NOMO-1 treated with DMSO at 0.1 percent for 48 hours (cell line): ENCODE results near the gene ACAD10.
A peak's percentile ranks its signal among the peaks of the same experiment; 100 is the strongest.

ENCODE experiments used
- DNase-seq: peaks from one replicate; lab custom pipeline; 2025; ENCODE audit not compliant: unreplicated experiment; lab: John Stamatoyannopoulos, UW

The ACAD10 gene

DNA sequence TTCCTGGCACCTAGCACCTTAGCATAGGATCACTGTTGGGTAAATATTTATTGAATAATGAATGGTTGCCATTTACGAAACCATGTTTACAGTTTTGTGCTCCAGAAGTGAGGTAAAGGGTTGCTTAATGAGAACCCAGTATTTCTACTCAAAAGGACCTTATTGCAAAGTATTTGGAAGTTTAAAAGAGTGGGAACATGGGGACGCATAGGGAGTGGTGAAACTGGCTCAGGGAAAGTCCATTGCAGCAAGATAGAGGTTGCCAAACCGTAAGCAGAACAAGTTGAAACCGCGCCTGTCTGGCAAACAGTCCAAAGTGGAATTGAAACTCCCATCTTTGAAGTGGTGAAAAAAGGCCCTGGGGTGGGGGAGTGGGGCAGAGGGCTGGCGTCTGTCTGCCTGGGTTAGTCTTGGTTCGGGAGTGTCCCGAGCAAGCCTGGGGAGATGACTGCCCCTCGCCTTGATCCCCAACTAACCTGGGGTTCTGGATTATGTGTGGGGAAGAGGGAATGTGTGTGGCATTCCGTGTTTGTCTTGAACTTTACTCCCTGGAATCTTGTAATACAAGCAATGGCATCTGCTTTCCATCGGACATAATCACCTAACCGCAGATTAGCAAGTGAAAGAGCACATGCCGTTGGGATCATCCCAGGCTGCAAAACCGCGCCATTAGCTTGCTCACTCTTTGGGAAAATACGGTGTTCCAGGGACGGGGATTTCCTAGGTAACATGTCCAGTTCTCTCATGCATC lies 88.1 kb downstream of the ACAD10 start:
- DNase-seq: peak; percentile 75

DNA sequence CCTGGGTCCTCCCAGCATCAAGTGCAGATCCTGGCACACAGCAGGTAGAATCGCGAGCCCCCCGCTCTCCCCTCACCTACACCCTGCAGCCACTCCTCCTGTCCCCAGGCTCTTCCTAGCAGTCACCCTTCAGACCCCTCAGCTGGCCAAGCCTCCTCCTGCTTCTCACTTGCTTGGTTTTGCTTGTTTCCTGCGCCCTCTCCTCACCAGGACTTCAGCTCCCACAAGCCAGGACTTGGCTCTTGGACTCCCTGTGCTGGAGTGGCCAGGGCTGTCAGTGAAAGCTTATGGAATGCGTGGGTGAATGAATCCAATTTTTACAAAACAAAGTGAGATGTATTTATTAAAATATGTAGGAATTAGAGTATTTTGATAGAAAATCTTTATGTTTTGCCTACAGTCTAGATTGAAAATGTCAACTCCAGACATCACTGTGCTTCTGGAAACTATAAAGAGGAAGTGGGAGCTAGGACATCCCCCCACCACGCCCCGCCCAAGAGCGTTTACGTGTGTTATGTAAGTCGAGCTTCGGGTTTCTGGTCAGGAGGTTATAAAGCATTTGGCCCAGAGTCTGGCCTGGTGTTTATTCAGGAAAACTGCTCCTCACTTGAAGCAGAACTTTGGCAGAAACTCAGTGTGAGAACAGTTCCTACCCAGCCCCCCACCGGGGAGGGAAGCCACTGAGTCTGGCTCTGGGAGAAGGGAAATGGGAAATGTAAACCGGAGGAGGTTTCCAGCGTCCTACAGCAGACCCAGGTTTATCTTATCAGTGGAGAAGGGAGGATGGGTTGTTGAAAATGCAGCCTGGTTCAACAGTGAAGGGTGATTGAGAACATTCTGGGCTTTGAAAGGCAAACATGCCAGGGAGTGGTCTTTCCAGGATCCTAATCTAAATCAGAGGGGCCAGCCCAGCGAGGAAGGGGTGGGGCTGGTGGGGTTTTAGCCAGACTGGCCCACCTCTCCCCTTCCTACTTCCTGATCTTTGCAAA lies 89.6 kb downstream of the ACAD10 start:
- peak; percentile 93 for DNase-seq

DNA sequence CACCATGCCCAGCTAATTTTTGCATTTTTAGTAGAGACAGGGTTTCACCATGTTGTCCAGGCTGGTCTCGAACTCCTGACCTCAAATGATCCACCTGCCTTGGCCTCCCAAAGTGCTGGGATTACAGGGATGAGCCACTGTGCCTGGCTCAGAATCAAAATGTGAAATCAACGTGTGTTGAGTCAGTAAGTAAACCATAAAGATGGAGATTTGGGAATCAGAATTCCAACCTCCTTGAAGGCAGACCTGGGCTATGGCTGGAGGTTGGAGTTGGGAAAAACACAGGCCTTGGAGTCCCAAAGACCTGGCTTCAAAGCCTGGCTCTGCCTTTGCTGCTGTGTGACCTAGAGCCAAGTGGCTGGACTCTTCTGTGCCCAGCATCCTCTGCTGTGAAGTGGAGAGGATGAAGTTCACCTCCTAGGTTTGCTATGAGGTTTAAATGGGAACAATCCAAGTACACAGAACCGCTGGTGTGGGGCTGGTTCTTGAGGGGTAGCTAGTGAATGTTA lies 91.0 kb downstream of the ACAD10 start:
- no peak for DNase-seq

DNA sequence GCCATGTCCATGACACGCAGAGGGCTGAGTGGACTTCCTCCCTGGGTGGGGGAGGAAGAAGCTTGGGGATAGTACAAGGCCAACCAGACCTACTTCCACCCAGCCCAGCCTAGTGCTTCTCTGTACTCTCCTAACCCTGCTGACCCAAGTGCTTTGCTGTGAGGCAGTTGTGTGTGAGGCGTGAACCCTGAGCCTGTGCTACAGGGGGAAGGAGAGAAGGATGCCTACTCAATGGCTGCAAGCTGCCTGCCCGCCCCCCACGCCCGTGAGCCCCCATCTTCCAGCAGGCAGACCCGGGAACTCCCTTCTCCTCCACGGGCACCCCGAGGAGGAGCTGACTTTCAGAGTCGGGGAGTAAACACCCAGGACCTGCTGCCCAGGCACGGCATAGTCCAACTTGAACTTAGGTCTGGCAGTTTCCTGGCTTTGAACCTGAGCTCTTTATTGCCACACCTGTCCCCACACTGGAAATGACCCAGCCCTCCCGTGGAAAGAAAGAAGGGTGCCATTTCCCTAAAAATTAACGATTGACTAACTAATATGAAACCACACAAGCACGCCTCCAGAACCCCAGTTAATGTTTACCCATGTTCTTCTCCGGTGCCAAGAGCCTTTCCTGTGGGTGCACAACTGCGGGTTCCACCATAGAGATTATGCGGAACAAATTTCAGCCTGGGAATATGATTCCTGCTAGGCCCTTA lies 91.6 kb downstream of the ACAD10 start:
- DNase-seq: peak; percentile 45

DNA sequence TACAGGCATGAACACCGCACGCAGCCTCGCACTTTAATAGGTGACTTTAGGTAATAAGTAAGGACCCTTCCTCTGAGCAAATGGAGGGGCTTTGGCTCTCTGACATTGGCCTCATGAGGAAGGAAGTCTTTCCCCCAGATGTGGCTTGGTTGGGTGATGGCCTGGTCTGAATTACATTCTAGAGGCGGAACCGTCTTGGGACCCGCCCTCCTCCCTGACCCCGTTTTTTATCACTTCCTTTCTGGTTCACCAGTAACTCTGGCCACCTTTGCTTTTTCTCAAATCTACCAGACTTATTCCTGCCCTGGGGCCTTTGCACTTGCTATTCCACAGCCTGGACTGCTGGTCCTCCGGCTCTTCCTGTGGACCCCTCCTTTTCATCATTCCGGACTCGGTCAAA lies 94.3 kb downstream of the ACAD10 start:
- no peak for DNase-seq

DNA sequence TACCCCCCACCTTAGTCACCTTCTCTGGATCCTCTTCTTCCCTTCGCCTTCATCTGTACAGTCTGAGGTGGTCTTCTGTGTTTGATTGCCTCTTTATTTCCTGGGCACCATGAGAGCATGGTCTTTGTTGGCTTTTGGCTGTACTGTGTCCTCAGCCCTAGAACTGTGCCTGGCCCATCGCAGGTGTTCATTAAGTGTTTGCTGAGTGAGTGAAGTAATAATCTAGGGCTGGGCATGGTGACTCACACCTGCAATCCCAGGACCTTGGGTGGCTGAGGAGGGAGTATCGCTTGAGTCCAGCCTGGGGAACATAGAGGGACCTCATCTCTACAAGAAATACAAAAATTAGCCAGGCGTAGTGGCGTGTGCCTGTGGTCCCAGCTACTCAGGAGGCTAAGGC lies 94.8 kb downstream of the ACAD10 start:
- no peak for DNase-seq

DNA sequence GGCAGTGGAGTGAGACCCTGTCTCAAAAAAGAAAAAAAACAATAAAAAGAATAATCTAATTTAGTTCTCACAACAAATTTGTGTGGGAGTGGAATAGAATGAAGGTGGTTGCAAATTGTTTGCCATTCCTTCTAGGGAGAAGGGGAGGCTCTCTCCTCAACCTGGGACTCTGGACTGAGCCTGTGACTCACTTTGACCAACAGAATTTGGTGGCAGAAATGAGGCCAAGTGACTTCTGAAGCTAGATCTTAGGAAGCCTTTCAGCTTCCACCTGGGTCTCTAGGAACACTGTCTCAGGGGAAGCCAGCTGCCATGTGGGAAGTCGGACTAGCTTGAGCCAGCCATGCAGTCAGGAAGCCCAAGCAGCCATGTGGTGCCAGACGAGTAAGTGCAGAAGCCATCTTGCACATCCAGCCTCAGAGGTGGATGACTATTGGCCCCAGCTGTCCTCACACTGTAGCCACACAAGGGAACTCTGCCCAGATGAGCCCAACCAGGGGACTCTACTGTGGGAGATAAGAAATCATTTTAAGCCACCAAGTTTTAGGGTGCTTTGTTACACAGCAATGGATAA lies 95.3 kb downstream of the ACAD10 start:
- DNase-seq: no peak

DNA sequence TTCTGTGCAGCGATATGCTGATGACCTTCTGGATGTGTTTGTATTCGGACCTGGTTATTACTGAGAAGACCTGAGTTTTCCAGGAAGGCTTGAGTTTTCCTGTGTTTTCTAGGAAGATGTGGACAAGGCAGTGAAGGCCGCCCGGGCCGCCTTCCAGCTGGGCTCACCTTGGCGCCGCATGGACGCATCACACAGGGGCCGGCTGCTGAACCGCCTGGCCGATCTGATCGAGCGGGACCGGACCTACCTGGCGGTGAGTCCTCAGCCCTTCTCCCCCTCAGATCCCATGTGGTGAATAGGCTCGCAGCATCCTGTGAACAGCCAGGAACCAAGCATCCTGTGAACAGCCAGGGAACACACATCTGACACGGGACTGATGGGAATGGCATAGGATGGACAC lies 97.2 kb downstream of the ACAD10 start:
- DNase-seq: no peak

DNA sequence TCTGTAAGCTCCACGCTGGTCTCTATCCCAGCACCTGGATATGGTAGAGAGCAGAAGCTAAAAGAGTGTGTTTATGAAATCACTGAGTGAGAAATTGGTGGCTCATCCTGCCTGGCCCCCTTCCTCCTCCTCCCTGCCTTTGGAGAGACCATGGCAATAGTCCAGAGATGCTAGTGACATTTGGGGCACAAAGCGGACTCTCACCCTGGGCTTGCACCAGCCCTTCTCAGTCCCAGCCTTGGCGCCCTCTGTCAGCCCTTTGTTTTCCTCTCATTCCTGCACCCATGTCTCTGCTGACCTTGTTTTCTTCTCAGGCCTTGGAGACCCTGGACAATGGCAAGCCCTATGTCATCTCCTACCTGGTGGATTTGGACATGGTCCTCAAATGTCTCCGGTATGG lies 99.1 kb downstream of the ACAD10 start:
- DNase-seq: no peak

DNA sequence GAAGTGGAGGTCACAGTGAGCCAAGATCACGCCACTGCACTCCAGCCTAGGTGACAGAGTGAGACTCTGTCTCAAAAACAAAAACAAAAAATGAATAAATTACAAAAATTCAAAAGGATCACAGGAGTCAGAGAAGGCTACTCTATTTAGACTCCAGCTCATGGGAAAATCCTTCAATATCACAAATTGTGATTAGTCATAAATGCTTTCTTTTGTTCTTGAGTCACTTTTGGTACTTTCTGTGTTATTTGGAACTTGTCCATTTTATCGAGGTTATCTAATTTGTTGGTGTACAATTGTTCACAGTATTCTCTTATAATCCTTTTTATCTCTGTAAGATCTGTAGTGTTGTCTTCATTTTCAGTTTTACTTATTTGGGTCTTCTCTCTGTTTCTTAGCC lies 99.8 kb downstream of the ACAD10 start:
- DNase-seq: no peak

DNA sequence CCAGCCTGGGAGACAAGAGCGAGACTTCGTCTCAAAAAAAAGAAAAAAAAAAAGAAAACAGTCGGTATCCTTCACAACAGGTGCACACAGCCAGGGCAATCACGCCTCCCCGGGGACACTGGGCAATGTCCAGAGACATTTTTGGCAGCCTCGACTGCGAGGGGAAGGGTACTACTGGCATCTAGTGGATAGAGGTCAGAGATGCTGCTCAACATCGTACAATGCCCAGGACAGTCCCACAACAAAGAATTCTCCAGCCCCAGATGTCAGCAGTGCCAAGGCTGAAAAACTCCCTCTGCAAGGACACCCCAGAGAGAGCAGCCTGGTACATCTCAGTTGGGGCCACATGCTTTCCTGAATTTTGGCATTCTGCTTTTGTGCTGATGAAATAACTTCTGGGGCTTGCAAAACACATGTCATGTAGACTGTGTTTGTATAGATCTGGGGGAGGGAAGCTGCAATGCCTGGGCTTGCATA lies 102.4 kb downstream of the ACAD10 start:
- peak; percentile 51 for DNase-seq

DNA sequence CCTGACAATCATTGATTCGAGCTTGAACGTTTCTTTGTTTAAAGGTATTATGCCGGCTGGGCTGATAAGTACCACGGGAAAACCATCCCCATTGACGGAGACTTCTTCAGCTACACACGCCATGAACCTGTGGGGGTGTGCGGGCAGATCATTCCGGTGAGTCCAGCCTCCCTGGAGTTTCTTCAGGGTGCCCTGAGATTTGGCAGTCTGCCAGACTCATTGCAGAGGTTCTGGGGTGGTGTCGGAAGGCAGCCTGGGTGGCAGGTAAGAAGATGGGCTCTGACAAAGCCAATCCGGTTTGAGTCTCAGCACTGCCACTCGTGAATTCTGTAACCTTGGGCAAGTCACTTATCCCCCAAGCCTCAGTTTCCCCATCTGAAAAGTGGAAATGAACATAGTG lies 103.9 kb downstream of the ACAD10 start:
- no peak for DNase-seq

DNA sequence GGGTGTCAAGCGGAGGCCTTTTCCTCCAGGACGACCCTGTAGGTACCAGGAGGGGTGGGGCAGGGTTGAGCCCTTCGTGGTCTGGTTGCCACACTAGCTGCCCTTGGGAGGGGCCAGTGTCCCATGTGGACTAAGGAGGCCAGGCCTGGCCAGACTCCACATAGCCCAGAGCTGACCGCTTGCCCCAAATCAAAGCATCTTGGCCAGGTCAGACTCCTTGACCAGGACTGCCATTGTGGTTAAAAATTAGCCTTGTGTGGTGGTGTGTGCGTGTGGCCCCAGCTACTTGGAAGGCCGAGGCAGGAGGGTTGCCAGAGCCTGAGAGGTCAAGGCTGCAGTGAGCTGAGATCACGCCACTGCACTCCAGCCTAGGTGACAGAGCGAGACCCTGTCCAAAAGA lies 105.7 kb downstream of the ACAD10 start:
- DNase-seq: no peak

DNA sequence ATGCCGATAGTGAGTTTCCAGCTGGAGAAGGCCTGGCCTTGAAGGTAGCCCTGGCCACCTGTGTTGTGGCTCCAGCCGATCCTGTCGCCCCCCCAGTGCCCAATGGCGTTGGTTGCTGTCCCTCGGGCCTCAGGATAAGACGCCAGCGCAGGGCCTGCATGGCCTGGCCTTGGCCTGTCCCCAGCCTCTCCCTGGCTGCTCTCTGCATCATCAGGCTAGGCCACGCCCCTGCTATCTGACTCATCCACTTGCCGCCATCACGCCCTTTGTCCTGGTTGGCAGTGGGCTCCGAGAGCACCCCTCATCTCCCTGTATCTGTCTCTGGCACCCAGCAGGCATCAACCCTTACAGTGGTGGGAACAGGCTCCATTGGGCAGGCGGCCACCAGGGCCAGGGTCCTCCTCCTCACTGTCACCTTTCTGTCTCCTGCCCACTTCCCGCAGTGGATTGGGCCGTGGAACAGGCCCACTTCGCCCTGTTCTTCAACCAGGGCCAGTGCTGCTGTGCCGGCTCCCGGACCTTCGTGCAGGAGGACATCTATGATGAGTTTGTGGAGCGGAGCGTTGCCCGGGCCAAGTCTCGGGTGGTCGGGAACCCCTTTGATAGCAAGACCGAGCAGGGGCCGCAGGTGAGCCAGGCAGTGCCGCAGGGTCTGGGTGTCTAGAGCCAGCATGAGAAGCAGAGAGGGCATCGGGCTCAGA lies 106.5 kb downstream of the ACAD10 start:
- DNase-seq: no peak

DNA sequence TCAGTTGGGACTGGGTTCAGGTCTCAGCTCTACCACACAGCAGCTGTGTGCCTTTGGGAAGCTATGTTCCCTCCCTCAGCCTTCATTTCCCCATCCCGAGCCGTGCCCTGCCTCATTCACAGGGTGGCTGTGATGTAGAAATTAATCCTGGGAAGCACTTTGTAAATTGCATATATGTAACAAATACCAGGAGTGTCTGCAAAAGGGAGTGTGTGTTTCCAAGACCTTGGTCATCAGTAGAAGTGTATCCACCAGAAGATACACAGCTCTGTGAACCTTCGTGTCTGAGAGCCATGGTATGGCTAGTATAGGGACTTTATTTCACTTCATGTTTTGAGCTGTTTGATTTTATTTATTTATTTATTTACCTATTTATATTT lies 107.0 kb downstream of the ACAD10 start:
- DNase-seq: no peak

DNA sequence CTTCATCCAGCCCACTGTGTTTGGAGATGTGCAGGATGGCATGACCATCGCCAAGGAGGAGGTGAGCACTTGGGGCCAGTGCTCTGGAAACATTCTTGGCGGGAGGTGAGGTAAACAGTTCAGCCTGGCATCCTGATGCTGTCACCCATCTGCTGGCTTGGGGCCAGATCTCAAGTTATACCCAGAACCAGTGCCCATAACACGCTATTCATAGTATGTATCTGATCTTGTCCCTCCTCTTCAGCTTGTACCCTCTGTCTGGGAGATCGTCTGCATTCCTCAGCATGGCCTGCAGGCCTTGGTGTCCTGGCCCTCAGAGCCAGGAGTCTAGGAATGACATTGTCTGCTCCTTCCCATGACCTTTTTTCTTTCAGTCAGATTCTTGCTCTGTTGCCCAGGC lies 112.3 kb downstream of the ACAD10 start:
- no peak for DNase-seq

DNA sequence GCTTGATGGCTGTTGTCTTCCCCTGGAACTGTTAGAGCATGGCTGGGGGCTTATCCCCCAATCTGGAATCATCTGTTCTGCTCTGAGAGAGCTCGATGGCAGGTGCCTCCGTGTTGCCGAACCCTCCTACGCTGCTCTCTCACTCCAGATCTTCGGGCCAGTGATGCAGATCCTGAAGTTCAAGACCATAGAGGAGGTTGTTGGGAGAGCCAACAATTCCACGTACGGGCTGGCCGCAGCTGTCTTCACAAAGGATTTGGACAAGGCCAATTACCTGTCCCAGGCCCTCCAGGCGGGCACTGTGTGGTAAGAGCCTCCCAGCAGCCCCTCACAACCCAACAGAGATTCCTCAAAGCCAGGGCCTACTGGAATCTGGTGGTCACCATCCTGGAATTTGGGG lies 113.9 kb downstream of the ACAD10 start:
- DNase-seq: no peak

DNA sequence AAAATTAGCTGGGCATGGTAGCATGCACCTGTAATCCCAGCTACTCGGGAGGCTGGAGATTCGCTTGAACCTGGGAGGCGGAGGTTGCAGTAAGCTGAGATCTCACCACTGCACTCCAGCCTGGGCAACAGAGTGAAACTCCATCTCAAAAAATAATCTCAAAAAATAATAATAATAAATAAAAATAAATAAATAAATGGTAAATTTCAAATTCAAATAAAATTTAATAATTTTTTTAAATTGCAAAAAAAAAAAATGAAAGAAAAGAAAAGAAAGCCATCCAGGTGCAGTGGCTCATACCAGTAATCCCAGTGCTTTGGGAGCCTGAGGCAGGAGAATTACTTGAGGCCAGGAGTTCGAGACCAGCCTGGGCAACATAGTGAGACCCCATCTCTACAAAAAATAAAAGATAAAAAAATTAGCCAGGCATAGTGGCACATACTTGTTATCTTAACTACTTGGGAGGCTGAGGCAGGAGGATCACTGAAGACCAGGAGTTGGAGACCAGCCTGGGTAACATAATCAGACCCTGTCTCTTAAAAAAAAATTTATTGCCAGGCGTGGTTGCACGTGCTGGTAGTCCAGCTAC lies 117.3 kb downstream of the ACAD10 start:
- DNase-seq: no peak

DNA sequence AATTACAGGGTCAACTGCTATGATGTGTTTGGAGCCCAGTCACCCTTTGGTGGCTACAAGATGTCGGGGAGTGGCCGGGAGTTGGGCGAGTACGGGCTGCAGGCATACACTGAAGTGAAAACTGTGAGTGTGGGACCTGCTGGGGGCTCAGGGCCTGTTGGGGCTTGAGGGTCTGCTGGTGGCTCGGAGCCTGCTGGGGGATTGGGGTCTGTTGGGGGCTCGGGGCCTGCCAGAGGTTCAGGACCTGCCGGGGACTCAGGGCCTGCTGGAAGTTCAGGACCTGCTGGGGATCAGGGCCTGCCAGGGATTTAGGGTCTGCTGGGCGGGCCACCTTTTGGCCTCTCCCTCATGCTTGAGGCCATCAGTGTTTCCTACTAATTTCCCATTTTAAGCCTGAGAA lies 118.0 kb downstream of the ACAD10 start:
- no peak for DNase-seq

DNA sequence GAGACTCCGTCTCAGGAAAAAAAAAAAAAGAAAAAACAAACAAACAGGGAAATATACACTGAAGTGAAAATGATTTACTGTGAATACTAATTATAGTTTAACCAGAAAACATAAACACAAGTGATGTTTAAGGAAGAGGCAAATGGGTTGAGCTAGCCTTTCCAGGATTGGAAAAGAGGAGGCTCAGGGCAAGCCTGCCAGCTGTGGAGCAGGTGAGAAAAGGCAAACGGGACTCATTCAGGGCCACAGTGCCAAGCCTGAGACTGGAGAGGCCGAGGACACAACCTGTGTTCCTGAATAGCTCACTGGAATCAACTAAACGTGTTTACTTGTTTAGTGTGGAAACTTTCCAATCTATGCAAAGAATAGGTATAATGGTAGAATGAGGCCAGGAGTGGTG lies 120.5 kb downstream of the ACAD10 start:
- DNase-seq: no peak
